Sigmoid colon (tissue), 4 donors: Measurements from ENCODE around the gene C5orf52.

ENCODE experiments used
- CTCF ChIP-seq, 4 experiments: fragments of 450-650 bp in 3 of 4; fragments of 200-600 bp in 1 of 4; IDR thresholded peaks; one replicate each; pipeline ENCODE4 v1.5.1; 2016 to 2019; ENCODE audit warnings: antibody characterized with exemption in 4 of 4, mild to moderate bottlenecking in 3 of 4, moderate library complexity in 2 of 4
- POLR2A ChIP-seq, 2 donors: fragments of 450-650 bp; IDR thresholded peaks; one replicate each; pipeline ENCODE4 v1.6.1; 2016; ENCODE audit warnings: antibody characterized with exemption in 2 of 2, mild to moderate bottlenecking in 2 of 2, moderate library complexity in 2 of 2
- POLR2AphosphoS5 ChIP-seq, 4 donors: sonication (generic); formaldehyde crosslinking; IDR thresholded peaks; one replicate each; pipeline ENCODE4 v1.6.1; 2017; ENCODE audit warnings: antibody characterized with exemption in 4 of 4

- TF ChIP-seq CTCF (IDR thresholded peaks at IDR 0.05) (no peak), POLR2A (IDR thresholded peaks at IDR 0.05) (no peak), POLR2AphosphoS5 (IDR thresholded peaks at IDR 0.05) (no peak)
These were observed 3.0 kb upstream of the C5orf52 start for GRCh38 chr5:157668356-157668755.
